Myocyte (in vitro differentiated cells): ENCODE results near the gene PRCP. TPM values are rescaled to one million over a fixed set of nuclear protein-coding genes. Genes with fewer than 3 reads are reported as not detected.

ENCODE experiments used
- DNase-seq: peaks from one replicate; pipeline ENCODE4 v3.0.0-alpha.2; 2012; ENCODE audit warnings: low read depth
- total RNA-seq: library from RNA; depleted of rRNA; stranded (reverse); fragments of >200 nt; gene quantifications from 2 replicates; pipeline ENCODE4 v1.2.3, GENCODE V29; 2014

Gene PRCP
- total RNA-seq, 1 donor from 2014 or later = 29.6 TPM

GRCh38 chr11:82831364-82831763 lies 68.9 kb downstream of the PRCP start:
- DNase-seq = no peak

- no peak for DNase-seq
These were observed 69.5 kb downstream of the PRCP start for GRCh38 chr11:82830746-82831145.

- DNase-seq = no peak
These were observed 71.1 kb downstream of the PRCP start for GRCh38 chr11:82829101-82829500.

GRCh38 chr11:82828472-82828871 lies 71.8 kb downstream of the PRCP start:
- DNase-seq = no peak

- DNase-seq = no peak
These were observed 73.7 kb downstream of the PRCP start for GRCh38 chr11:82826526-82826925.

GRCh38 chr11:82823647-82824619 lies 76.3 kb downstream of the PRCP start:
- peak; percentile 46 for DNase-seq

- no peak for DNase-seq
These were observed 81.7 kb downstream of the PRCP start for GRCh38 chr11:82818409-82819043.

GRCh38 chr11:82815406-82815805 lies 84.8 kb downstream of the PRCP start:
- no peak for DNase-seq

- DNase-seq = no peak
These were observed 85.9 kb downstream of the PRCP start for GRCh38 chr11:82814379-82814778.

- no peak for DNase-seq
These were observed 88.9 kb downstream of the PRCP start for GRCh38 chr11:82811369-82811768.

GRCh38 chr11:82810738-82811137 lies 89.5 kb downstream of the PRCP start:
- DNase-seq = no peak

GRCh38 chr11:82810326-82810725 lies 89.9 kb downstream of the PRCP start:
- DNase-seq = no peak

- no peak for DNase-seq
These were observed 92.6 kb downstream of the PRCP start for GRCh38 chr11:82807646-82808045.

- DNase-seq = no peak
These were observed 97.5 kb downstream of the PRCP start for GRCh38 chr11:82802710-82803109.

- DNase-seq = no peak
These were observed 103.0 kb downstream of the PRCP start for GRCh38 chr11:82796998-82797961.

GRCh38 chr11:82794490-82794889 lies 105.7 kb downstream of the PRCP start:
- DNase-seq = no peak

- DNase-seq = no peak
These were observed 107.2 kb downstream of the PRCP start for GRCh38 chr11:82792822-82793569.

GRCh38 chr11:82792319-82792718 lies 107.9 kb downstream of the PRCP start:
- no peak for DNase-seq

GRCh38 chr11:82791779-82792178 lies 108.5 kb downstream of the PRCP start:
- DNase-seq = no peak

GRCh38 chr11:82790723-82791484 lies 109.3 kb downstream of the PRCP start:
- DNase-seq = peak; percentile 75
